GM21529 (cell line): ENCODE data around the gene KDM4C.

ENCODE experiments used
- ATAC-seq: cut with Tn5 transposase; IDR thresholded peaks from one replicate; pipeline ENCODE4 v1.9.1; 2021; ENCODE audit not compliant: unreplicated experiment

The KDM4C gene

DNA sequence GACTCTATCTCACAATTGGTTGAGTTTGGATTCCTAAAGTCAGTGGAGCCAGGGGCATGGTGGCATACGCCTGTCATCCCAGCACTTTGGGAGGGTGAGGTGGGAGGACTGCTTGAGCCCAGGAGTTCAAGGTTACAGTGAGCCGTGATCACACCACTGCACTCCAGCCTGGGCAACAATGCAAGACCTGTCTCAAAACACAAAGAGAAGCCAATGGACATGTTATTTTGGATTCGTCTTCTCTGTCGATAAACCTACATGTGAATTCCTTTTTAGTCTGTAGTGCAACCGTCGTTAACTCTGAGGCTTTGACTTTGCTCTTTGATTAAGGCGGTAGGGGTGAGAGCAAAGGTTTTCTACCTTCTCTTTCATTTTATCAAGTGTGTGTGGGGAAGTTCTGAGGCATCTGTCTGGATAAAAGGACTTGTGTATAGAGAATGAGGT, 142.7 kb downstream of the KDM4C start:
- no peak for ATAC-seq

DNA sequence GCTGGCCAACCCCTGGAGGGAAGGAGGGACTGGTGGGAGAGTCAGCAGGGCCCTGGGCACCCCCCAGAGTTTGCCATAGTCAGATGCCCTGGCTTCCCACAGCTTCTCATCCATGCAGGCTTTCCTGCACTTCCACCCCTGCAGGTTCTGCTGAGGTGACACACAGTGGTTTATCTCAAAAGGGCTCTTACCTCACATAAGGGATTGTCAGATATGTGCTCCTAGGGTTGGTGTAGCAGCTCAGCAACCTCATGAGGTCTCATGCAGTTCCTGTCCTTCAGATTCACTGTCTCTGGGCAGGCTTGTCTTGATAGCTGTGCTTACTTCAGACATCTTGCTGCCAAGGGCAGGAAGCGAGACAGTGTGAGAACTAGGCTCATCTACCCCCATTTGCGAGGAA, 143.4 kb downstream of the KDM4C start:
- ATAC-seq: no peak

DNA sequence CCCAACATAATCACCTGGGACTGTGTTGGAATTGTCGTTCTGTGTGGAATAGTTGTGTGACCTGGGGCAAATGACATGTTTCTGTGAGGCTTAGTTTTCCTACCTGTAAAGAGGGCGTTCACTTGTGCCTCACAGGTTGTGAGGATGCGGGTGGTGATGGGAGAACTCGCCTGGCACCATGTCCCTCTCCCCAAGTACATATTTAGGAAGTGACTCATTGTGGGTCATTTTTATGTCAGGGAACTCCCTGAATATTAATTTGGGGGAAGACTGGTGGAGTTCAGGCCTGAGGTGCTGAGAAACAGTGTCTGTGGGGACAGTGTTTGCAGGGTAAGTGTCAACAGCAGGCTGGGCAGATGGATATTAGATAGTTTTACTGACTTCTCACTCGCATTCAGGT, 144.7 kb downstream of the KDM4C start:
- no peak for ATAC-seq

DNA sequence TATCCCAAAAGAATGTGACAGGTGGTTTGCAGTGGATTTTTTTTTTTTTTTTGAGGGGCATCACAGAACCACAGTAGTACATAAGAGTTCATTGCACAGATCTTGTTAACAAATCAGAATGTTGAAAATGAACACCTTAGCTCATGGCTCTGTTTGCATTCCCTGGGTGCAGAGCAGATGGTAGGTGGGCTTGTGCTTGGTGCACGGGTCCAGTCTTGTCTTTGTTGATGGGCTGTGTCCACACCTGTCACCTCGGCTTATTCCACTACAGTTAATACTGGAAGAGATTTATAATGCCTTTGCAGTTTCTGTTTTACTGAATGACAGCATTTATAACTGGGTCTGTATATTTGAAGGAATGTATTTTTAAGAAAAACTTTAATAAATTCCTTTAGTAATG, 146.6 kb downstream of the KDM4C start:
- no peak for ATAC-seq

DNA sequence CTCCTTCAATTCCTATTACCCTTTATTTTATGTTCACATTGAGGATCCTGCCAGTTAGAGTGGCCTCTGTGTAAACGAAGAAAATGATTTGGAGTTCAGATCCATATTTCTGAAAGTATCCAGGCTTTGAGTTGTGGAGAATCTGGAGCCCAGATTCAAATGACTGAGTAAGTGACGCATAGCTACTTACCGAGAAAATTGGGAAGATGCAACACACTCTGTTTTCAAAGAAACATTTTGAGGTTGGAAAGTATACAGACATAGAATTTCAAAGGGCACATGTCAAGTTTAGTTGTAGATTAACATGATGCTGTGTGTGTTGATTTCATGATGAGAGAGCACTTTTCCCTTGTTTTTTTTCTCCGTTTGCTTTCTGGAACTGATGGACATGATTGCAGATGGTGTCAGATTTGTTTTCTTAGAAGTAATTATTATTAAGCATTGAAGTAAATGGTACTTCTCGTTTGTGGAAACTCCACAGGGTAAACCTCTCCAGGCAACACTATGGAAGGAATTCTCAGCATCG, 148.1 kb downstream of the KDM4C start:
- ATAC-seq: no peak

DNA sequence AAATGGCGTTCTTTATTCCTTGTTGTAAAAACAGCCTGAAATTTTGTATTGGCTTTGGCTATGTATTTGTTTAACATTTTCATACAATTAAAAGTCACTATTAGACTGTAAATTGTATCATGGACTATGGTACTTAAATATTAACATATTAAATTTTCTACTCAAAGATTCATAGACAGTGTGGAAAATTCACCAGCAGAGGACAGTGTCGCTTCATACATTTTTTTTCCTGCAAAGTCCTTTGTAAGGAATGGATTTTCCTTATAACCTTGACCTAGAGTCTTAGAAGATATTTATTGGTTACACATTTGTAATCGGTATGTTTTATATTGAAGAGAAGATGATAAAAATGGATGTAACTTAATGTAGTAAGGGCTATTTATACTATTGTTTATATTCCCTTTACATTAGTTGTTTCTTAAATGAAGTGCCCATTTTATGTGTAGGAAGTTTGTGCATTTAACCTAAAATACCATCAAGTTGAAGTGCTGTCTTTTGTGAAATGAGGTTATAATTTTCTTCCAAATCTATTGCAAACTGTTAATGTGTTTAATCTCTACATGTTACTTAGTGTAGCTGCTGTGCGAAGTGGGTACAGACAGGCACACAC, 150.1 kb downstream of the KDM4C start:
- ATAC-seq: no peak

DNA sequence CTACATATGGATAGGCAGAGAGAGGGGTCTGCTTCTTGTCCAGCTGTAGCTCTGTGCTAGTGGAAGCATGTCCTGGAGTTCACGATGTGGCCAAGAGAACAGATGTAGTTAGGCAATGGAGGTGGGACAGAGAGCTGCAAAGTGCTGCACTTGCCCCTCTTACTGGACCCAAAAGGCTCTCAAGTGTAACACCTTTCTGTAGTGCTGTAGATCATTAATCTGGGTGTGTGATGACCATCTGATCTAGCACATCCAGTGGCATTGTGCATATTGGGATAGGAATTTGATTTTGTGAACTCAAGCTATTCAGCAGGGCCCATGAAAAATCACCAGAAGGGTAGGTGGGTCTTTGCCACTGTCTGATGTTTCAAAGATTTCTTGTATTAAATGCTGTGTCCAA, 151.4 kb downstream of the KDM4C start:
- ATAC-seq: no peak

DNA sequence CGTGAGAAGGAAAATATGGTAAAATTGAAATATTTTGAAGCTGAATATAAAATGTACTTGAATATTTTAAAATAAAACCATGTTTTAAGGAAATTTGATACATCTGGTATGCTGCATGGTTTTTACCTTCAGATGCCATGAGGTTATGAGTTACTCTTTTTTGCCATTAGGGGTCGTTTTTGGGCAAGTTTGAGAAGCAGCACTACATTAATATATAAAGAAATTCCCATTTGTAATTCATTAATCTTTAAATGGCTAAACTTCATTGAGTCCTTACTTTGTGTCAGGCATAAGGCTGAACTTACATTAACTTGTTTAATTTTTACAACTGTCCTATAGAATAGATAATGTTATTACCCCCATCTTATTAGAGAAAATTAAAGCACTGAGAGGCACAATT, 152.3 kb downstream of the KDM4C start:
- peak; percentile 46 for ATAC-seq

DNA sequence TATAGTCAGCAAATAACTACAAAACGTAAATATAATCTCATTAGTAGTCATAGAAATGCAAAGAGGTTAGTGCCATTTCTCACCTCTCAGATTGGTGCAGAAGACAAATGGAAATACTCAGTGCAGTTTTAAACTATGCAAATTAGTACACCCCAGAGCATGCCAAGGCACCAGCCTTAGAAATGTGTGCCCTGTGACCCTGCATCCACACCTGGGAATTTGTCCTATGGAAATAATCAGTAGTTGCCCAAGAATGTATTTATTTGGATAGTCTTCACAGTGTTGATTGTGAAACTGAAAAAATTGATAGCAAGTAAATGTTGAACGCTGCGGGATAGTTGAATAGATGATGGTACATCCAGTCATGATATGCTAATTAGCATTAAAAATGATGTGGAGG, 152.7 kb downstream of the KDM4C start:
- ATAC-seq: no peak

DNA sequence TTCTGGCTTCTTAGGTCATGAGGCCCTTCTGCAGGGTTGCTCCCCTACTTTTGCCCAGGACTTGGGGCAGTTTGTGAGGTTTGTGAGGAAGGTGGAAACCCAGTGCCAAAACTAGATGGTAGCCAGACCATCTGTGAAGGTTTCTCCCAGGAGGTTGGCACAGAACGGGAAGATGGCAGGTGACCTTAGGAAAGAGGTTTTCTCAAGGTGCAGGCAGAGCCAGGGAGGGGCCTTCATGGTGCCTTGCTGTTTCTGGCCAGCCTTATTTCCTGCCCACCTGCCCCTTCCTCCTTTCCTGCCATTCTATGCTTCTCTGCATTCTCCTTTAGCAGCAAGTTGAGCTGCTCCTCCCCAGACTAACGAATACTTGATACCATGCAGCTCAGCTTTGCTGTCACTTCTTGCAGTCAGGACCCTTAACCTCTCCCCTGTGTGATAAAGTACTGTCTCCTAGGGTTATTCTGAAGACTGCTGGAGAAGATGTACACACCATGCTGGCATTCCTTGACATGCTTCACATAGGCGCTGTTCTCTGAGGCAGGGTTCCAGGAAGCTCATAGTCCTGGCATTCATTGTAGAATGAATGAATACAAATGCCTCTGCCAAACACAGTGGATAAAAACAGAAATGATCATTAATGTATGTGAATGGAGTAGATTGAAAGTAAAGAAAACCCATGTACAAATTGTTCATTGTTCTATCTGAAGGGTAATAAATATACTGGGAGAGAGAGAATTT, 154.3 kb downstream of the KDM4C start:
- ATAC-seq: no peak

DNA sequence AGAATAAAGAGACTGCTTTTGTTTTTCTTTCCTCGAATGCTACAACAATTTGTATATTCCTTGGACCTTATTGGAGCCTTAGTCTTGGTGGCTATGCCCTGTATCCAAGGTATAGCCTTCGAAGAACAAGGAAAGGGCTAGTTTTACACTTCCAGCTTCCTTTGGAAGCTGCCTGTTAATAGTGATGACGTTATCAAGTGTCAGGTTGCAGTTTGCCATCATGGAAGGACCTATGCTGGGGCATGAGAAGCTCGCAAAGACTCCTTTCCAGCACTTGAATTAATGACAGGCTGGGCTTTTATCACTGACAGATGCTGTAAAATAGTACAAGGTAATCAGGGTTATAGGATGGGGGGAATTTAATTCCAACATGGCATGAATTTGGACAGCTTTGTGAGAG, 157.9 kb downstream of the KDM4C start:
- no peak for ATAC-seq

DNA sequence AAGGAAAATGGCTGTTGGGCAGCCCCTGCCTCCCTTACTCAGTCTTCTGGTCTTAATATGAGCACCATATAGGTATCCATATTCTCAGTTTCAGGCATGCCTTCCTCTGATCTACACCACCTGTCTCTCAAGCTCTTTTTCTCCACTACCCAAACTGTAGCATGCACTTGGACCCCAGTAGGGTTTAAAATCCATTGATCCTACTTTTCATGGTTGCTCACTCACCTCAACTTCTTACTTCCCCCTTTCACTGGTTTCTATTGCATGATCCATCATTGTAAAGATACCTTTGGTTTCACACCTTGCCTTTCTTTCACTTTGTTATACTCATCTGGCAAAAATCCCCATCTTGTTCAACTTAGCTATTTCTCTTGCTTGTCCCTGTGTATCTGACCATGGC, 159.4 kb downstream of the KDM4C start:
- ATAC-seq: peak; percentile 77

DNA sequence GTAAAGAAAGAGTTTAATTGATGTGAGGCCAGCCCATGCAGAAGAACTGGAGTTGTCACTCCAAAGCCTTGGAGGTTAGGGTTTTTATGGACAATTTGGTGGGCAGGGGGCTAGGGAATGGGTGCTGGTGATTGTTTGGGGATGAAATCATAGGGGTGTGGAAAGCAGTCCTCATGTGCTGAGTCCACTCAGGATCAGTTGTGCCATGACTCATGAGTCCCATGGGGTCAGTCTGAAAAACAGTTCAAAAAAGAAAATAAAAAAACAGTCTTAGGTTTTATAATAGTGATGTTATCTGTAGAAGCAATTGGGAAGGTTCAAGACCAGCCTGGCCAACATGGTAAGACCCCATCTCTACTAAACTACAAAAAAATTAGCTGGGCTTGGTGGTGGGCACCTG, 162.3 kb downstream of the KDM4C start:
- no peak for ATAC-seq

DNA sequence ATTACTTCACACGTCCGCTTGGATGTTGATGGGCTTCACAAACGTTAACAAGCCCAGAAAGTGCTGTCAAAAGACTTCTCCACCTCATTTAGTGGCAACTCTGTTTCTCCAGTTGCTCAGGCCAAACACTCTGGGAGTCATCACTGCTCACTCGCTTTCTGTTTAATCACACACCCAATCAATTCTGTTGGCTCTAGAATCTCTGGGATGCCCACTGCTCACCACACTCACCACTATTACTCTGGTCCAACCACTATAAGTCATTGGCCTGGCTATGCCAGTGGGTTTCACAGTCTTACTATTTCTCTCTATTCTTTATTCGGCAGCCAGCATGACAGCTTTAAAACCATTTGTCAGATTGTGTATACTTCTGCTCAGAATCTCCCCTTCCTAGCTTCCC, 163.5 kb downstream of the KDM4C start:
- ATAC-seq: no peak

DNA sequence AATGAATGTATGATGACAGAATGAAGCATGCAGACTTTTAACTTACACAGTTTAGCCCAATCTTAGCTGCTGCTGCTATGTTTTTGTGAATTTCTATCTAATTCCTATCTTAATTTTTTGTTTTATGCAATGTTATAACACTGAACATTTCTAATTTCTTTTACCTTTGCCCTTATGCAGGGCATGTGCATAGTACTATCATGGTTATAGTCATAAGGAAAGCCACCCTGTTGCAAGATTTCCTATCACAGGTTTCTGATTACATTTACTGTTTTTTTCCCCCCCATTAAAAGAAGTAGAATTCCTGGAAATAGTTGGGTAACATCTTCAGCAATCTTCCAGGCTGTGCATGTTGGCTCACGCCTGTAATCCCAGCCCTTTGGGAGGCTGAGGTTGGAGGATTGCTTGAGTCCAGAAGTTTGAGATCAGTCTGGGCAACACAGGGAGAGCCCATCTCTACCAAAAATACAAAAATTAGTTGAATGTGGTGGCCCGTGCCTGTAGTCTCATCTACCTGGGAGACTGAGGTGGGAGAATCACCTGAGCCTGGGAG, 164.4 kb downstream of the KDM4C start:
- ATAC-seq: no peak

DNA sequence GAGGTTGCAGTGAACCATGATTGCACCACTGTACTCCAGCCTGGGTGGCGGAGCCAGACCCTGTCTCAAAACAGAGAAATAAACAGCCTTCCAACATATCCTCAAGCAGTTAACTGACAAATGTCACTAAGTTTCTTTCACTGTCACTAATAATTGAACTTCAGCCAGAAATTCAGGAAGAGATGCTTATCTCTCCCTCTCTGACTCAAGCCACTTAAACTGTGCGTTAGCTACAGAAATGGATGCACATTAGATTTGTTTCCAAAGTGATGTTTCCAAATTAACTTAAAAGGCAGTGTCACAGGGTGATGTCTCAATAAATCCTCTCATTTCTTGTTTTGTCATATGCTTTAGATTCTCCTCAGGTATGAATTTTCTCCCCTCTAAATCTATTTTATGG, 164.9 kb downstream of the KDM4C start:
- no peak for ATAC-seq

DNA sequence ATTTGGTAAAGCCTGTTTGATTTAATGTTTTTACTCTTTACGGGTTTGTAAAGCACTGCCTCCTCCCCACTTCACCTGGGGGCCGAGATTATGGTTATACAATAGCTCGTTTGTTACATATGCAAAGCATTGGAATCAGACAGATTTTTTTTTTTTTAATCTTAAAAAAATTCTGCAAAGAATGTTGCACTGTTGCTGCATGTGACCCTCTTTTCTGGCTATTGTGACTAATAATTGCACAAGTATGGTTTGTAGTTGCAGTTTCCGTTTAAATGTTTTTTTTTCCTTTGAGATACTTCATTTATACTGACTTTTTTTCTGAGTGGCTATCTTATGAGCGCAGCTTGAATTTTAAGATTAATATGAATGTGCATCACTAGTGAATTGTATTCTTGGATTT, 165.3 kb downstream of the KDM4C start:
- no peak for ATAC-seq

DNA sequence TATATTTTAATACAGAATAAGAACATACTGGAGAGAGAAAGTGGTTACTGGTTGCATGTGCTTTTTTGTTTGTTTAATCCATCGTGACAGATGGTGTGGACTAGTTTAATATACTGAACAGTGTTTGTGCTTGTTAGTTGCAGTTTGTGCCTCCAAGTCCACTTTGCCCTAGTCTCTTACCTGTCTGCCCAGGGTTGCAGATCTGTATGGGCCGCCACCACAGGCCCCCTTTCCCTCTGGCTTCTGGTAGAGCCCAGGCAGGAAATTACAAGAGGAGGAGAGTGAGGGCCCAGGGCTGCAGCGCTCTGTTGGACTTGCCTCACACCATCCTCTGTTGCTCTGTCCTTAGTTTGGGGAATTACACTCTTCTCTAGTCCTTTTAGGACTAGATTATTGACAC, 166.4 kb downstream of the KDM4C start:
- no peak for ATAC-seq

DNA sequence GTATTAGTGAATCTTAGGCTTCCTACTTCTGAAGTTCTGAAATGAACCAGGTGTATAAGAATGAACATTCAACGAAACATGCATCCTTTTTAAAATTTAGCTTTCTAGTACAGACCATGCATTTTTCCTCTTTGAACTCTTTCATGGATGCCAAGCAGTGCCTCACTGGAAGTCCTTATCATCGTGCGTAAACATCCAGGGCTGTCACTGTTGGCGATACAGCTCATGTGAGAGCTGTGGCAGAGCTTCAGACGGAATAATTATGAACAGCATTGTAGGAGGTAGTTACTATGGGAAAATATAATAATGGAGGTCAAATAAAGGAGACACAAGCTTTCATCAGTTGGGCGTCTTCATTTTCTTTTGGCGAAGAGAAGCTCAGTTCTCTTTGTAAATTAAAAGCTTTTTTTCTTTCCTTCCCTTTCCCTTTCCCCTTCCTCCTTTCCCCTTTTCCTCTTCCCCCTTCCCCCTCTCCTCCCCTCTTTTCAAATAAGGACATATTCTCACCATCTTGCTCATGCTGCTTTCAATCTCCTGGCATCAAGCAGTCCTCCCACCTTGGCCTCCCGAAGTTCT, 167.3 kb downstream of the KDM4C start:
- no peak for ATAC-seq

DNA sequence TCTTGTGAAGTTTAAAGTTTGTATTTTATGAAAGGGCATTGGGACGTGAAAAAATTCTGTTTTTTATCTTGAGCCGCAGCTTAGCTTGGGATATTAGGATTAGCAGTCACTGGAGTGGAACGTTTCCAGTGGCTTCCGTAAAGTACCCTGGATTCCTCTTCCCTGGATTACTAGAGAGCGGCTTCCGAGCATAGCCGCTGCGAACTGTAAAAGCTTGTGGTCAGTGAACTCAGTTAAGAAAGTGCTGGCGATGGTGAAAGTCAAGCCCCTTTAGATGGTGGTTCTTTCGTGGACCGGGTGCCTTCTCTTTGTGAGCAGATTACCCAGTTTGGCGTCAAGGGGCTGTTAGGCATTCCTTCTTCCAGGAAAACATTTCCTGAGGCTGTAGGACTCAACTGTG, 168.1 kb downstream of the KDM4C start:
- ATAC-seq: no peak

DNA sequence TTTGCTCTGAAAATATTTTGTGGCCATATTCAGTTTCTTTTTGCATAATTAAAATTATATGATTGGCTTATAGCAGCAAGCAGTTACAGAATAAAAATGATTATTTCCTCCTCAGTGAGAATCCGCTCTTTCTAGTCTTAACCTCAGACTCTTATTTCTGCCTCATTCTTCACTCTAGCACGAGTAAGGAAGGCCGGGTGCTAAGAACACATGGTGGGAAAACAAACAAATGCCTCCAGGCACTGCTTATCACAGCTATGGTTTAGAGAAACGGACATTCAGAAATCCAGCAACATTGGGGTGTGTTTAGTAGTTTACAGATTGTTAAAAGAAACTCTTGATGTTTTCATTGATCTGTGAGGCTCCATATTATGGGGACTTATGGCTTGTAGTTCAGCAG, 168.7 kb downstream of the KDM4C start:
- no peak for ATAC-seq

DNA sequence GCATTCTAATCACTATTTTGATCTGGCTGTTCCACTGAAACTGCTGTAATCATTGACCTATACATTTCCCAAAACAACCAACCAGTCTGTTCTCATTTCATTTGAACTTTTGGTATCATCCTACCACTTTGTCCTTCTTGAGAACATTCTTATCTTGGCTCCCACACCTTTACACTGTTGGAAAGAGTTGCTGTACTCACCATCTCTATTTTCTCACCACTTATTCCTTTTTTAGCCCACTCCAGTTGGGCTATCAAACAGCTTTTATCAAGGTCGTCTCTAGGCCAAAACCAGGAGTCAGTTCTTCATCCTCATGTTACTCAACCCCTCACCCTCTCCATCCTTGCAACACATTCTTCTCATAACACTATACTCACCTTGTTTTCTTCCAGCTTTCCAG, 170.1 kb downstream of the KDM4C start:
- ATAC-seq: no peak
